Uterus (tissue), 2 donors: Measurements from ENCODE around the gene VAMP4.

Experiments
- CTCF ChIP-seq, 4 experiments: fragments of 200-600 bp in 2 of 4; fragments of 450-650 bp in 2 of 4; sonication (generic) in 2 of 4; IDR thresholded peaks; one replicate each; pipeline ENCODE4 v1.5.1; 2016 to 2019; ENCODE audit warnings: antibody characterized with exemption in 4 of 4, mild to moderate bottlenecking in 2 of 4, moderate library complexity in 1 of 4
- POLR2A ChIP-seq, 2 donors: fragments of 450-650 bp; IDR thresholded peaks; one replicate each; pipeline ENCODE4 v1.6.1; 2016; ENCODE audit warnings: antibody characterized with exemption in 2 of 2, mild to moderate bottlenecking in 1 of 2, moderate library complexity in 1 of 2

GRCh38 chr1:171716616-171717015 is 25.2 kb downstream of the VAMP4 start:
- TF ChIP-seq CTCF (IDR thresholded peaks at IDR 0.05) (no peak), POLR2A (IDR thresholded peaks at IDR 0.05) (no peak)
